HAP-1 (cell line): ENCODE data around the gene SLC12A2.

ENCODE experiments used
- DNase-seq, 2 experiments: peaks; one replicate each; pipeline ENCODE4 v3.0.0-alpha.2; 2016 to 2020; ENCODE audit warnings: low spot score in 2 of 2
- H3K27me3 ChIP-seq: fragments of 250-450 bp; sonication (Bioruptor Pico); 2 replicates; pipeline ENCODE4 v1.5.1; 2020; ENCODE audit warnings: low read depth, mild to moderate bottlenecking, moderate library complexity
- H3K36me3 ChIP-seq: fragments of 250-450 bp; sonication (Bioruptor Pico); replicated peaks from 2 replicates; pipeline ENCODE4 v1.5.1; 2020; ENCODE audit warnings: mild to moderate bottlenecking
- H3K4me1 ChIP-seq: fragments of 250-450 bp; sonication (Bioruptor Pico); 2 replicates; pipeline ENCODE4 v1.5.1; 2020; ENCODE audit warnings: mild to moderate bottlenecking
- H3K4me3 ChIP-seq: fragments of 250-450 bp; sonication (Bioruptor Pico); 2 replicates; pipeline ENCODE4 v1.5.1; 2020; ENCODE audit warnings: mild to moderate bottlenecking, moderate library complexity
- H3K9me3 ChIP-seq: fragments of 250-450 bp; sonication (Bioruptor Pico); 2 replicates; pipeline ENCODE4 v1.5.1; 2020; ENCODE audit warnings: mild to moderate bottlenecking, moderate library complexity
- in situ Hi-C: fragments of 300-500 bp; cut with MboI; formaldehyde crosslinking; loops from 3 replicates; pipeline ENCODE4 v1.14.3; 2020; ENCODE audit warnings: low sequenced_read_pairs, inconsistent platforms, mixed read lengths

The SLC12A2 gene

GRCh38 chr5:128201065-128201926 is 117.7 kb downstream of the SLC12A2 start:
- H3K9me3 ChIP-seq, result no peaks in the 10 kb centered on the region
- peak; percentile 52 to 91 for DNase-seq
- peaks cover 7% of the 10 kb centered on the region; the same call in 1 of the 2 replicates for H3K4me1 ChIP-seq
- H3K4me3 ChIP-seq, result peak overlapping the region; percentile 4
- in situ Hi-C loops, result loop anchor here (5.0 to 25.0 kb wide), 3 partner anchors 446 to 1561 kb away; no protein-coding TSS in a partner anchor
- H3K27me3 ChIP-seq, result no peaks in the 10 kb centered on the region
- no peaks in the 10 kb centered on the region for H3K36me3 ChIP-seq

- Histone ChIP-seq H3K9me3 (no peaks in the 10 kb centered on the region), H3K36me3 (no peaks in the 10 kb centered on the region), H3K4me1 (peaks cover 7% of the 10 kb centered on the region; the same call in 1 of the 2 replicates), H3K4me3 (no peak overlapping the region), H3K27me3 (no peaks in the 10 kb centered on the region)
- DNase-seq, result no peak
- in situ Hi-C loops, result loop anchor here (5.0 to 25.0 kb wide), 3 partner anchors 448 to 1560 kb away; no protein-coding TSS in a partner anchor
These were observed 118.8 kb downstream of the SLC12A2 start for GRCh38 chr5:128202320-128202719.

- DNase-seq, result no peak
- H3K9me3 ChIP-seq, result no peaks in the 10 kb centered on the region
- in situ Hi-C loops, result loop anchor here (10.0 to 25.0 kb wide), 2 partner anchors 454 to 1554 kb away; no protein-coding TSS in a partner anchor
- H3K4me3 ChIP-seq, result no peak overlapping the region
- no peaks in the 10 kb centered on the region for H3K36me3 ChIP-seq
- no peaks in the 10 kb centered on the region for H3K4me1 ChIP-seq
- no peaks in the 10 kb centered on the region for H3K27me3 ChIP-seq
These were observed 124.9 kb downstream of the SLC12A2 start for GRCh38 chr5:128208436-128208835.

- in situ Hi-C loops, result loop anchor here (10.0 to 25.0 kb wide), 2 partner anchors 623 to 1550 kb away; no protein-coding TSS in a partner anchor
- Histone ChIP-seq H3K27me3 (no peaks in the 10 kb centered on the region), H3K4me1 (no peaks in the 10 kb centered on the region), H3K9me3 (no peaks in the 10 kb centered on the region), H3K36me3 (no peaks in the 10 kb centered on the region), H3K4me3 (no peak overlapping the region)
- no peak for DNase-seq
These were observed 128.7 kb downstream of the SLC12A2 start for GRCh38 chr5:128212191-128212806.

- H3K9me3 ChIP-seq, result no peaks in the 10 kb centered on the region
- H3K36me3 ChIP-seq, result no peaks in the 10 kb centered on the region
- no peaks in the 10 kb centered on the region for H3K27me3 ChIP-seq
- in situ Hi-C loops, result loop anchor here (10.0 to 25.0 kb wide), 2 partner anchors 621 to 1549 kb away; no protein-coding TSS in a partner anchor
- no peak overlapping the region for H3K4me3 ChIP-seq
- no peaks in the 10 kb centered on the region for H3K4me1 ChIP-seq
- peak; percentile 56 to 75 for DNase-seq
These were observed 129.8 kb downstream of the SLC12A2 start for GRCh38 chr5:128213340-128213739.

- no peaks in the 10 kb centered on the region for H3K27me3 ChIP-seq
- H3K4me1 ChIP-seq, result no peaks in the 10 kb centered on the region
- DNase-seq, result no peak
- no peaks in the 10 kb centered on the region for H3K36me3 ChIP-seq
- in situ Hi-C loops, result loop anchor here (10.0 to 25.0 kb wide), 2 partner anchors 621 to 1548 kb away; no protein-coding TSS in a partner anchor
- no peak overlapping the region for H3K4me3 ChIP-seq
- H3K9me3 ChIP-seq, result no peaks in the 10 kb centered on the region
These were observed 130.3 kb downstream of the SLC12A2 start for GRCh38 chr5:128213833-128214232.

- H3K36me3 ChIP-seq, result no peaks in the 10 kb centered on the region
- in situ Hi-C loops, result loop anchor here (10.0 to 25.0 kb wide), 2 partner anchors 619 to 1546 kb away; no protein-coding TSS in a partner anchor
- no peak for DNase-seq
- no peaks in the 10 kb centered on the region for H3K4me1 ChIP-seq
- no peaks in the 10 kb centered on the region for H3K9me3 ChIP-seq
- no peaks in the 10 kb centered on the region for H3K27me3 ChIP-seq
- no peak overlapping the region for H3K4me3 ChIP-seq
These were observed 132.7 kb downstream of the SLC12A2 start for GRCh38 chr5:128216285-128216684.

GRCh38 chr5:128216860-128217531 is 133.4 kb downstream of the SLC12A2 start:
- H3K4me3 ChIP-seq, result no peak overlapping the region
- H3K36me3 ChIP-seq, result no peaks in the 10 kb centered on the region
- in situ Hi-C loops, result loop anchor here (10.0 to 25.0 kb wide), 2 partner anchors 618 to 1545 kb away; no protein-coding TSS in a partner anchor
- no peaks in the 10 kb centered on the region for H3K9me3 ChIP-seq
- H3K4me1 ChIP-seq, result no peaks in the 10 kb centered on the region
- no peak for DNase-seq
- H3K27me3 ChIP-seq, result no peaks in the 10 kb centered on the region

- Histone ChIP-seq H3K9me3 (no peaks in the 10 kb centered on the region), H3K27me3 (no peaks in the 10 kb centered on the region), H3K4me1 (no peaks in the 10 kb centered on the region), H3K4me3 (no peak overlapping the region), H3K36me3 (no peaks in the 10 kb centered on the region)
- no peak for DNase-seq
- in situ Hi-C loops, result loop anchor here (25.0 kb wide), 1 partner anchor 1541 kb away; no protein-coding TSS in a partner anchor
These were observed 137.3 kb downstream of the SLC12A2 start for GRCh38 chr5:128220841-128221240.

- DNase-seq, result no peak
- H3K4me1 ChIP-seq, result no peaks in the 10 kb centered on the region
- H3K36me3 ChIP-seq, result no peaks in the 10 kb centered on the region
- H3K4me3 ChIP-seq, result no peak overlapping the region
- in situ Hi-C loops, result loop anchor here (25.0 kb wide), 1 partner anchor 1538 kb away; no protein-coding TSS in a partner anchor
- H3K9me3 ChIP-seq, result no peaks in the 10 kb centered on the region
- no peaks in the 10 kb centered on the region for H3K27me3 ChIP-seq
These were observed 140.8 kb downstream of the SLC12A2 start for GRCh38 chr5:128224336-128224735.

- peak in 1 of 2 experiments; percentile 34 for DNase-seq
- Histone ChIP-seq H3K27me3 (no peaks in the 10 kb centered on the region), H3K4me3 (no peak overlapping the region), H3K4me1 (no peaks in the 10 kb centered on the region), H3K36me3 (no peaks in the 10 kb centered on the region), H3K9me3 (no peaks in the 10 kb centered on the region)
- in situ Hi-C loops, result no loop called here
These were observed 141.9 kb downstream of the SLC12A2 start for GRCh38 chr5:128225245-128226030.

GRCh38 chr5:128228008-128228407 is 144.4 kb downstream of the SLC12A2 start:
- Histone ChIP-seq H3K4me3 (no peak overlapping the region), H3K36me3 (no peaks in the 10 kb centered on the region), H3K9me3 (no peaks in the 10 kb centered on the region), H3K4me1 (no peaks in the 10 kb centered on the region), H3K27me3 (no peaks in the 10 kb centered on the region)
- no peak for DNase-seq
- in situ Hi-C loops, result no loop called here

GRCh38 chr5:128228521-128228920 is 145.0 kb downstream of the SLC12A2 start:
- H3K9me3 ChIP-seq, result no peaks in the 10 kb centered on the region
- H3K27me3 ChIP-seq, result no peaks in the 10 kb centered on the region
- no peak overlapping the region for H3K4me3 ChIP-seq
- no peak for DNase-seq
- in situ Hi-C loops, result no loop called here
- H3K36me3 ChIP-seq, result no peaks in the 10 kb centered on the region
- no peaks in the 10 kb centered on the region for H3K4me1 ChIP-seq
